Osteoblast (primary cell): ENCODE measurements around the gene CDC16. TPM values are rescaled to one million over a fixed set of nuclear protein-coding genes. Genes with fewer than 3 reads are reported as not detected.
A peak's percentile ranks its signal among the peaks of the same experiment; 100 is the strongest.

Source experiments
- DNase-seq: peaks from one replicate; pipeline ENCODE4 v3.0.0; 2011; ENCODE audit warnings: low spot score, mixed read lengths; ENCODE audit not compliant: insufficient read length; ENCODE audit errors: missing footprints
- H2AFZ ChIP-seq: 2 replicates; pipeline ENCODE4 v1.6.0; 2011; ENCODE audit warnings: mild to moderate bottlenecking, low read length
- H3K27ac ChIP-seq: 2 replicates; pipeline ENCODE4 v1.5.1; 2011; ENCODE audit warnings: mild to moderate bottlenecking, low read depth, low read length, moderate library complexity
- H3K27me3 ChIP-seq: 2 replicates; pipeline ENCODE4 v1.6.0; 2012; ENCODE audit warnings: mild to moderate bottlenecking, control low read depth, inconsistent platforms, low read length, moderate library complexity; ENCODE audit not compliant: insufficient read depth
- H3K36me3 ChIP-seq: 2 replicates; pipeline ENCODE4 v1.5.1; 2011; ENCODE audit warnings: mild to moderate bottlenecking, low read length, control low read depth, moderate library complexity; ENCODE audit not compliant: insufficient read depth
- H3K4me1 ChIP-seq: 2 replicates; pipeline ENCODE4 v1.5.1; 2011; ENCODE audit warnings: mild to moderate bottlenecking, low read length, control low read depth, moderate library complexity; ENCODE audit not compliant: insufficient read depth
- H3K4me2 ChIP-seq: 2 replicates; pipeline ENCODE4 v1.6.0; 2011; ENCODE audit warnings: mild to moderate bottlenecking, low read length; ENCODE audit not compliant: insufficient read depth
- H3K4me3 ChIP-seq: fragments of 200-600 bp; sonication (generic); 3 replicates; pipeline ENCODE4 v1.5.1; 2012; ENCODE audit warnings: mild to moderate bottlenecking, low read length, inconsistent platforms; ENCODE audit not compliant: insufficient read depth
- H3K79me2 ChIP-seq: 2 replicates; pipeline ENCODE4 v1.6.0; 2012; ENCODE audit warnings: mild to moderate bottlenecking, low read length, control low read depth, inconsistent platforms; ENCODE audit not compliant: insufficient read depth
- H3K9me3 ChIP-seq: 2 replicates; pipeline ENCODE4 v1.5.1; 2011; ENCODE audit warnings: low read depth, low read length, control low read depth
- H4K20me1 ChIP-seq: 2 replicates; pipeline ENCODE4 v1.6.0; 2012; ENCODE audit warnings: mild to moderate bottlenecking, low read length, control low read depth; ENCODE audit not compliant: insufficient read depth
- CTCF ChIP-seq: IDR thresholded peaks from 2 replicates; pipeline ENCODE4 v1.5.1; 2011; ENCODE audit warnings: mild to moderate bottlenecking, low read depth, low read length, moderate library complexity; ENCODE audit errors: extremely low read depth
- total RNA-seq: library from RNA; depleted of rRNA; stranded (reverse); fragments of >200 nt; gene quantifications from 2 replicates; pipeline ENCODE4 v1.2.3, GENCODE V29; 2012

Gene CDC16
- total RNA-seq, result 82.2 and 85.7 TPM in 2 replicates

- H3K9me3 ChIP-seq, result no peaks in the 10 kb centered on the region
- peaks cover 15% of the 10 kb centered on the region for H3K4me1 ChIP-seq
- DNase-seq, result peak; percentile 99
- no peak for TF ChIP-seq CTCF
- peak within 1 kb of the TSS; percentile 51 for H3K27ac ChIP-seq
- H3K79me2 ChIP-seq, result peaks cover 43% of the 10 kb centered on the region
- H3K36me3 ChIP-seq, result peaks cover 30% of the 10 kb centered on the region
- peak within 1 kb of the TSS; percentile 93 for H3K4me2 ChIP-seq
- H3K4me3 ChIP-seq, result peak within 1 kb of the TSS; percentile 81
- H3K27me3 ChIP-seq, result peaks cover 15% of the 10 kb centered on the region
- H2AFZ ChIP-seq, result peak within 1 kb of the TSS; percentile 96
- H4K20me1 ChIP-seq, result peaks cover 15% of the 10 kb centered on the region
Observed at GRCh38 chr13:114234645-114235421, at the start of gene CDC16. TSS of gene CDC16 (plus strand) at chr13:114234897. CDS start at chr13:114235085, 188 bp downstream.

- Histone ChIP-seq H2AFZ (no peak overlapping the region), H3K4me3 (no peak overlapping the region), H3K27ac (no peak overlapping the region), H3K36me3 (no peaks in the 10 kb centered on the region), H3K4me2 (no peak overlapping the region), H3K27me3 (peaks cover 26% of the 10 kb centered on the region), H4K20me1 (no peaks in the 10 kb centered on the region), H3K9me3 (peaks cover 4% of the 10 kb centered on the region), H3K79me2 (no peaks in the 10 kb centered on the region), H3K4me1 (no peaks in the 10 kb centered on the region)
- no peak for DNase-seq
- no peak for TF ChIP-seq CTCF
Observed at GRCh38 chr13:114185182-114185971, 49.3 kb upstream of the CDC16 start.

- Histone ChIP-seq H3K4me1 (no peaks in the 10 kb centered on the region), H2AFZ (no peak overlapping the region), H3K4me3 (no peak overlapping the region), H3K4me2 (no peak overlapping the region), H3K27ac (no peak overlapping the region), H3K79me2 (no peaks in the 10 kb centered on the region), H3K9me3 (no peaks in the 10 kb centered on the region), H4K20me1 (no peaks in the 10 kb centered on the region), H3K27me3 (peaks cover 26% of the 10 kb centered on the region), H3K36me3 (no peaks in the 10 kb centered on the region)
- TF ChIP-seq CTCF, result no peak
- no peak for DNase-seq
Observed at GRCh38 chr13:114194853-114195252, 39.8 kb upstream of the CDC16 start.

GRCh38 chr13:114196629-114197028 is 38.1 kb upstream of the CDC16 start:
- no peak for DNase-seq
- TF ChIP-seq CTCF, result no peak
- Histone ChIP-seq H3K4me2 (no peak overlapping the region), H3K9me3 (no peaks in the 10 kb centered on the region), H3K4me3 (no peak overlapping the region), H4K20me1 (no peaks in the 10 kb centered on the region), H3K79me2 (no peaks in the 10 kb centered on the region), H3K27ac (no peak overlapping the region), H3K4me1 (peaks cover 3% of the 10 kb centered on the region), H3K36me3 (no peaks in the 10 kb centered on the region), H3K27me3 (peaks cover 32% of the 10 kb centered on the region), H2AFZ (no peak overlapping the region)
